GM21737 (cell line): ENCODE data around the gene ADIPOR2.

Source experiments
- ATAC-seq: cut with Tn5 transposase; IDR thresholded peaks from one replicate; pipeline ENCODE4 v1.9.1; 2021; ENCODE audit warnings: mild to moderate bottlenecking, moderate library complexity; ENCODE audit not compliant: unreplicated experiment

The ADIPOR2 gene

DNA sequence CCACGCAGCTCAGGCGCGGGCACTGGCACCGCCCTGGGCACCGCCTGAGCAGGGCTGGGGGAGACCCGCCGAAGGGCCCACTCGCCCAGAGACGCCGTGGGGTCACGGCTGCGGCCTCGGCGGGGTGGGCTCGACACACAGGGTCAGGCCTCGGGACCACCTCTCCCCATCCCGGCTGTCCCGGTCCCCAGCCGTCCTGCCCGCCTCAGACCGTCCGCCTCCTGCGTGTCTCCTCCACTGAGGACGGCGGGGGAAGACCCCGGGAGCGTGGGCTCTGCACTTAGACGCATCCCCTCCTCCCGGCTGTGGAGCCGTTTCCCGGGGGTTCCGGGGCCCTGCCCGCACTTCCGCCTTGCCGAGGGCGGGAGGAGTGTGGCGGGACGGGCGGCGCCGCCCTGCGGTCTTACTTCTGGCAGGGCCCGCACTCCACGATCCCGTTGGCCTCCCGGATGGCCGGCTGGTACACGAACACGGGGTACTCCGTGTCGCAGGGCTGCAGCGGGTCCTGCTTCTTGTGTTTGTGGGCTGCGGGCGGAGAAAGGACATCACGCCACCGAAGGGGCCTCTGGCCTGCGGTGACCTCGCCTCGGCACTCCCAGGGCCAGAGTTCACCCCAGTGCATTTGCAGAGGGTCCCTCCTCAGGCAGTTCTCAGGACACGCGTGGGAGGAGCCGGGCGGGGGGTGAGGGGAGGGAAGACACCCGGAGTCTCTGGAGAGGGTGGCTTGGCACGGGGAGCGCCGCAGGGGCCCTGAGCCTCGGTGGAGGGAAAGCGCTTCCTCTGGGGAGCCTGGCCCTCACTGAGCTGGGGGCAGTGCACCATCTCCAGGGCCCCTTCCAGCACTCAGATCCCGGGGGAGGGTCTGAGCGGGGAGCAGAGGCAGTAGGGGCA lies 106.4 kb downstream of the ADIPOR2 start:
- no peak for ATAC-seq

DNA sequence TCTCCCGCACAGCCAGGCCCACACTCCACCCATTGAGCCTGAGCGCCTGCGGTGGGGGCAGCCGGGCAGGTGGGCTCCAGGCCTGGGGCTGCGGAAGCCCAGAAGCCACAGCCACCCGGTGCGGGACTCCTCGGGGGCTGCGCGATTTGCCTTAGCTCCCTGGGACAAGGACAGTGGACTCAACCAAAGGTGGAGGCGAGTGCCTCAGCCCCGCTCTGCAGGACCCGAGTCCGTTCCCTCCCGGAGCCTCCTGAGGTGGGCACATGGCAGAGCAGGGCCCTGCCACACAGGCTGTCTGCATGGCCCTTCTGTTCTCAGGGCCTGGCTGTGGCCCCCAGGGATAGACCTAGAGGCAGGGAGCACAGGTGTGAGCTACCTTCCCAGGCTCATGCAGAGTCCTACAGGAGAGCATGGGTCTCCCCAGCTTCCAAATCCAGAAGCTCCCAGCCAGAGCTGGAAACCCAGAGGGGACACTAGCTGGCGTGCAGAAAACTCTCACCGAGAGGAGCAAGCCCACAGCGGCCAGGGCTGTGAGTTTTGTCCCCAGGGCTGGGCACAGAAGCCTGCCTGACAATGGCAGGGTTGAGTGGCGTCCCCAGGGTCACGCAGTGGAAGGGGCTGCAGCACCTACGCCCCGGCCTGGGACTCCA lies 107.2 kb downstream of the ADIPOR2 start:
- no peak for ATAC-seq

DNA sequence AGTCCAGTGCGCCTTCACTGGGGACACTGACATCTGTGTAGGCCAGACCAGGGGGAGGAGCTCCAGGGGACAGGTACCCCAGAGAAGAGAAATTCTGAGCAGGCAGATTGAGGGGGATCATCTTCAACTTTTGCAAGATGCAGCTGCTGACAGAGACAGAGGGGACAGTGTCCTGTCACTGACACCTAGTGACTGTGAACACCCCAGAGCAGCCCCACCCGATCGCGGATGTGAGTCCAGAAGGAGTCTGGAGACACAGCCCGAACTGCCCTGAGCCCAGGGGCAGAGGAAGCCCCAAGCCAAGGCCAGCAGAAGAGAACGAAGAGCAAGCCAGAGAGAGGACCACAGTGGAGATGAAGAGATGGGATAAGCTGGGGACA lies 107.8 kb downstream of the ADIPOR2 start:
- no peak for ATAC-seq

DNA sequence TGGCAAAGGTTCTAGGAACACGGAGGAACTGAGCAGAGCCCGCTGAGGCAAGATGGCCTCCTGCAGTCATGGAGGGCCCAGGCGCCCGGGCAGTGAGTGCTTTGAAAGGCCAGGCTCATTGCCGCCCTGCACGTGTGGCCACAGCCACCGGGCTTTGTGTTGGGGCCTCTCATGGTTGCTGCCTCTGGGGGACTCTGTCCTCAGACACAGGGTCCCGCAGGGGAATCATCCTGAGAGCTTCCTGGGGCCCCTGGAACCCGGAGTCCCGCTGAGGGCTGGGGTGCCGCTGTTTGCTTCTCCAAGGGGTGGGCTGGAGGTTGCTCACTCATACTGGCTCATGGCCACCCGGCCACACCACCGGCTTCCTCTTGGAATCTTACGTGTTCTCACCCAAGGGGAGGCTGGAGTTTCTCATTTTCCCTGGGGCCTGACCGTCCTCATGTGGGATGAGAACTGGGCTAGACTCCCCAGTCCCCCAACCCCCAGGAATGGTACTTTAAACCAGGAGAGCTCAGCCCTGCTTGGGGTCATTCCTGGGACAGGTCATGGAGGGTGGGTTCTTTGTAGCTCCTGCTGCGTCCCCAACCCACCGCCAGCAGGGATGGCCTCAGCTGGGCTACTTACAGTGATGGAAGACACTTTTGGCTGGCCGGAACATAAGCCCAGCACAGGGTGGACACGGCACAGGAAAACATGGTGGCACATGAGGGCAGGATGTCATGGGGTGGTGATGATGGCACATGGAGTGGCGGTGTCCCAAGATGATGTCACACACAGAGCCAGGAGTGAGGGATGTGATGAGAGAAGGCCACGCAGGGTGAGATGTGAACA lies 108.4 kb downstream of the ADIPOR2 start:
- no peak for ATAC-seq

DNA sequence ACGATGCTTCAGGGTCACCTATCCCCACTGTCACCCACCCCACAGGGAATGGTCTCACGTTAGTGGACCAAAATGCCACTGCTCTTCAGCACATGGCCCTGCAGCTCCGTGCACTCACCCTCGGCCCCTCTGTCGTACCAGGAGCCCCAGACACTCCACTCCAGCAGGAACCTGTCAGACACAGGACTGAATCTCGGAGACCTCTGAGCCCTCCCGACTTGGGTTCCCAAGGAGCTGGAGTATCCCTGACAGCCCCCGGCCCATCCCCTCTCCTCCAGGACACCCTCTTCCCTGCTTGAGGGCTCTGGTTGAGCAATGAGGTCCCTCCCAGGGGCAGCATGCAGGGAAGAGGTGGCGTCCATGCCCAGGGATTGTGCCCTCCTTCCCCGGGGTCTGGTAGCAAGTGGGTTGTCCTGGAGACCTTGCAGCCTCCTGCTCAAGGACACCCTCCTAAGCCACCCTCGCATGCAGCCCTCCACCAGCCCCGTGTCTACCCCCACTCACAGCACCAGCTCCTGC lies 109.1 kb downstream of the ADIPOR2 start:
- ATAC-seq, result no peak

DNA sequence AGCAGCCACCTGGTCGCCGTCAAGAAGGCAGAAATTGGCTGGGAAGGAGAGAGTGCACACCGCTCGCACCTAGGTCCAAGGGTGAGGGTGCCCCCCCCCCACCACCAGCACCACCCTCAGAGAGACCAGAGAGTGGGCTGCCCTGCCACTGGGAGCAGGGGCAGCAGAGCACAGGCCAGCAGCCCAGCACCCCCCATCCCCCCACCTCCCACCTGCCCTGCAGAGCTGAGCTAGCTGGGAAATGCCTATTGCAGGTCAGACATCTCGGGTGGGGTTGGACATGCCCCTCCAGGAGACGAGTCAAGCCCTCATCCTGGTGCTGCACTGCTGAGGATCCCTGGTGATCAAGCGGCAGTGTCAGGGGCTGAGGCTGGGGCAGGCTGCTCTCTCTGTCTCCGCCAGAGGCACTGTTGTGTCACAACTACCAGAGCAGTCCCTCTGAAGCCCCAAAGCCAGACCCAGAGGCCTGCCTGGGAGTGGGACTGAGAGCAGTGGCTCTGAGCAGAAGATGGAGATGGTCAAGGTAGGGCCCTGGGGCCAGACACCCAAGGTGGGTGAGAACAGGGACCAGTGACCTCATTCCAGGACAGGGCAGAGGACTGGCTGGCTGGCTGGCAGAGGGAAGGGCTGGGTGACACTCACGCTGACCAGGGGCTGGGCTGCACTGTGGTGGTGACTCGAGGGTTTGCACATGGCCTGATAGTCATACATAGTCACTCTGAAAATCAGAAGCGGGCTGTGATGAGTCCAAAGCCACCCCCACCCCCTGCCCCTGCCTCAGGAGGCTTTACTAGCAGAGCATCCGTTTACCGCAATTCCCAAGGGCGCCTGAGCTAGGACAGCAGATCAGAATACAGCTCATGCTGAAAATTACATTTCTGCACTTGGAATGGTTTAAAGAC lies 109.8 kb downstream of the ADIPOR2 start:
- no peak for ATAC-seq

DNA sequence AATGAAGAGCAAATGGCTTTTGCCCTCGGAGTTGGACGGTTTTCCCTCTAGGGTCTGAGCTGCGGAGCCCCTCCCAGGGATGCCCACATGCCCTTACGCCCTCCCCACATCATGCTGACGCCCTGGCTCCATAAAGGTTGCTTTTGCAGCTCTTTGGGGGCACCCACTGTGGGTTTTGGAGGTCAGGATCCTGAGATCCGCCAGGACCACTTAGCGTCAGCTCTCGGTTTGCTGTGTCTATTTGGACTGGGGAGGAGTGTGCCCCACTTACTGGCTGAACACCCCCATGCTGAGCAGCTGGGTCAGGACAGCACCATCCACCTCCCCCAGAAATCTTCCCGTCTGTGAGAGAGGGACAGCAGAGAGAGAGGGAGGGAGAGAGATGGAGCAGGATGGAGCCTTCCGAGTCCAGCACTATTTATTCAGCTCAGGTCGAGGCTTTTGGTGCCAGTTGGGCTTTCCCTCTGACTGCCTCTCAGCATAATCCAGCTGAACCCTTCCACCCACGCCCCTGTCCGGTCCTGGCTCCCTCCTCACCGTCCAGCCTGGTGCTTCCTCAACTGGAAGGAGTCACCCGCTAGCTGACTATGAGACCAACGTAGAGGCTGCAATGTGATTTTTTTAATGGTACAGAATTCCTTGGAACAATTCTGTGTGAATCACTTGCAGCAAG lies 110.6 kb downstream of the ADIPOR2 start:
- ATAC-seq, result no peak

DNA sequence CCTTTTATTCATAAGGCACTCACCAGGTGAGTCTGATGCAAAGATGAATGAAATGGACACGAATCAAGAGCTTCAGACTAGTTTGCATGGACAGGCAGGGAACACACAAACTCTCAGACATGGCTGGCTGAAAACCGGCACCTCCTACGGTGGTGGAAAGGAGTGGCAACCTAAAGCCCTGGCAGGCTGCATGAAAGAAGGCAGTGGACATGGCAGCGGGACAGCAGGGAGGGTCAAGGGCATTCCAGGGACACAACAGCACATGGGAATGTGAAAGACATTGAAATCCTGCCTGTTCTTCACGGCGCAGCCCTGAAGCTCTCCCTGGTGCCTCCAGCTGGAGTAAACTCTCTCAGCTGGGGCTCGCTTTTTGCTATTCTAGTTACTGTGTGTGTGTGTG lies 112.9 kb downstream of the ADIPOR2 start:
- ATAC-seq, result no peak

DNA sequence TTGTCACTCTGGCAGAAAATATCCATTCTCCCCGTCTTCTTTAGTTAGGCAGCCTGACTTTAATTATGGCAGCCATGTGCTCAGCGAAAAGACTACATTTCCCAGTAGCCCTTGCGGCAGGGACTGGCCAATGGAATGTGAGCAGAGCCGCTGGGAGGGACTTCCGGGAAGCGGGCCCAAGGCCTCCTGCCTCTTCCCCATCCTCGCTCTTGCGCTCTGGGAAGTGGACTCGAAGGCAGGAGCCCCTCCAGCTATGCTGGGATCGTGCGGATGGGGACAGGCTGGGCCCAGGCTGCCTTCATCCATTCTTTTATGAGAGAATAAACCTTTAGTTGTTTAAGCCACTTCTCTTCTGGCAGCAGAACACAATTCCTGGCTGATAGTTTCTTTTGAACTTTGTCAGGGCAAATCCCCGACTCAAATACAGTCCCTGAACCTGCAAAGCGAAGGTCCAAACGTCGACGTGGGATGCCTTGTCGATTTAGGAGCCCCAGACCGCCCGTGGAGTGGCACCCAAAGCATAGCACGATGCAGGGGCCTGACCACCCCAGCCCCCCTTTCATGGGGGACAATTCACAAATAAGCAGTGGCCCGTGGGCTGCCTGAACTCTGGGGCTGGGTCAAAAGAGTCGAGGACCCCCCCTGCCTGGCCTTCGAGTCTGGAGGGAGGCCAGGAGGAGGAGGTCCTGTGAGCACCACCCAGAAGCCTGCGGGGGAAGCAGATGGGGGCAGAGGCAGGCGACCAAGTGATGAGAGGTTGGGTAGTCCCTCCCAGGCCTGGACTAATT lies 113.9 kb downstream of the ADIPOR2 start:
- no peak for ATAC-seq

DNA sequence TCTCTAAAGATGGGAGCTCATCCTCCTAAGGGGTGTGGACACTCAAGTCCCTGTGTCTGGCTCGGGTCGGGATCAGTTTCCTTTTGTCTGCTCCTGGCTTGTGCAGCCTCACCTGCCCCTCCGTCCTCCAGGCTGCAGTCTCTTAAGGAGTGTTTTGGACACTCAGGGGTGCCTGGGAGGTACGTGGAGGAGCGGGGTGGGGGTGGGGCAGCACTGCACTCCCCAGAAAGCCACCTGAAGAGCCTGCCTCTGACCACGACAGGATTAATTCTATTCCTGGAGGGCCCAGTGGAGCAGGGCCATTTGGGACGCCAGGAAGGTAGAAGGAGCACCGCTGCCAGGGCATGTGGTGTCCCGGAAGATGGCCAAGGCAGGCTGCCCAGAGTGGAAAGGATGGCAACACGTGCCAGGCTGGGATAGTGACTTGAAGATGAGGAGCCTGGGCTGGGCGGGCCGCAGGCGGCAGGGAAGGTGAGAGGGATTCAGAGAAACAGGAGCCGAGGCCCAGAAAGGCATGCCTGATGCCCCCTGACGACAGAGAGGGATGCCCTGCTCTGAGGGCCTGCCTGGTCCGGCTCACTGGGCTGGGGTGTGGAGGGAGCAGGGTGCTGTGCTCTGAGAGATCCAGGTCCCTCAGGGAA lies 114.7 kb downstream of the ADIPOR2 start:
- no peak for ATAC-seq

DNA sequence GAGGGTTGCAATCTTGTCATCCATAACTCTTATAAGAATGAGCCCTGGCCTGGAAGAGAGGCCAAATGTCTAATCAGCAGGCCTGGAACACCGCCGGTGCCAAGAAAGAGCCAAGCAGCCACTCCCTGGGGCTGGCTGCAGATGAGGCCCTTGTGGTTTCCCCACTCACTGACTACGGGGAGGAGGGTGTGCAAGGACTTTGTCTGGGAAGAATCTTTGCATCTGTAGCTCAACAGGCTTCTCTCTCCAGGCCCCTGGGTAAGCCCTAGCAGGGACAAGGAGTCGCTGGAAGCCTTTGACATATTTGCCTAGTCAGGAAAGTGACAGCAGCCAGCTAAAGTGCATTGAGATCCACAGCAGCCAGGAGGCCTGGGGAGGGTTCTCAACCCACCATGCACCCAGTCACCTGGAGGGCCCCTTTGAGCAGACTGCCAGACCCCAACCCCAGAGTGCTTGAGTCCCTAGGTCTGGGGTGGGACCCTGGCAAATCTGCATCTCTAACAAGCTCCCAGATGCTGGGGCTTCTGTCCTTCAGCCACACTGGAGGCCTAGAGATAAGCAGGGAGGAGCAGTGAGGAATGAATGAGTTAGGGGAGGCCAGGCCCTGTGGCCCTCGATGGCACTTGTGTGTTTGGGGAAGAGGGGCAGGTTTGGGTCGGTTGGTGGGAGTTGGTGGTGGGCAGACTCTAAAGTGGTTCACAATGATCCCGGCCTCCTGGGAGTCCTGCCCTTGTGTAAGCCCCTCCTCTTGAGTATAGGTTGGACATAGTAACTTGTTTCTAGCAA lies 115.6 kb downstream of the ADIPOR2 start:
- no peak for ATAC-seq

DNA sequence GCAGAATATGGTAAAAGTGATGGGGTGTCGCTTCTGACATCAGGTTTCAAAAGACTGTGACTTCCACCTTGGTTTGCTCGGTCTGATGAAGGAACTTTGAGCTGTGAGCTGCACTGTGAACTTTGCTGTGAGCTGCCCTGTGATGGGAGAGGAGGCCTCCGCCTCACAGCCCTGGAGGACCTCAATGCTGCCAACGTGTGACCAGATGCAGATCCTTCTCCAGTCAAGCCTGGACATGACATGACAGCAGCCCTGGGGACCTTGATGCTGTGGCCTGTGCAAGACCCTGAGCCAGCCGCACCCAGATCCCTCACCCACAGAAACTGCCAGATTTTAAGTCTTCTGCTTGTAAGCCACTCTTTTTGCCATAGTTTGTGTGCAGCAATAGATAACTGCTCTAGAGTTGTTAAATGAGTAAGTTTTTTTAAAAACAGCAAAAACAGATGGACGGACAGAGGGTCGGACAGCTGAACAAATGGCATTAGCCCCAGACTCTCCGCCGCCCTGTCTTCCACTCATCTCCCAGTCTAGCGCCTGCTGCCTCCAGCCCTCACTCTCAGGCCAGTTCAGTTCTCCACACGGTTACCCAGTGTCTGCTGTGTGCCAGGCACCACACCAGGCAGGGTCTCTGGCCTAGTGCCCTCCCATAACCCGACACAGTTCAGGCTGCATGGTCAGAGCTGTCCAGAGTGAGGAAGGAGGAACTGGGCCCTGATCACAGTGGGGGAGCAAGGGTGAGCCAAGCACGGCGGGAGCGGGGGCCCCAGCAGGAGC lies 116.4 kb downstream of the ADIPOR2 start:
- ATAC-seq, result no peak

DNA sequence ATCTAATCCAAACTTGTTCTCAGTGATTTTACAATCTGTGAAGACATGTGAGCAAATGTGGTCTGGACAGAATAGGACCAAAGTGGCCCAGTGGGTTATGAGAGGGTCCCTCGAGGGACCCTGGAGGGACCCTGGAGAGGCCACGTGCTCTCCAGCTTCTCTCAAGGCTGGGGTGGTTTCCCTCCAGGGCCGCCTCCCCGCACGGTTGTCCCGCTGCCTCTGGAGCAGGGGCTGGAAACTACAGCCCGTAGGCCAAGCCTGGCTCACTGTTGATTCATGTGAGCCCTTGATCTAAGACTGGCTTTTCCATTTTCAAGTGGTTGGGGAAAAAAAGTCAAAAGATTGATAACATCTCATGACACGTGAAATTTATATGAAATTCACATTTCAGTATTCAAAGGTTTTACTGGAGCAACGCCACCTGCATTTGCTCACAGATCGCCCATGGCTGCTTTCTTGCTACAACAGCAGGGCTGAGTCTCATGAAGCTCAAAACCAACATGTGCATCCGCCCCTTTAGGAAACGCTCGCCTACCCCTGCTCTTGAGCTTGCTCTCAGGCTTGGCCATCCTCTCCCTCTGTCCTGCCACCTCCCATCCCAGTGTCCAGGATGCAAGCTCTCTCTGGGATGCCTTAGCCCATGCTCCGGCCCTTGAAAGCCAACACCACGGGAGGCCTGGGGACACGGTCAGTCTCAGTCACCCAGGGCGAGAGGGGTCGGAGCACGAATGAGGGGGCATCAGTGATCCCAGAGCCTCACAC lies 117.3 kb downstream of the ADIPOR2 start:
- no peak for ATAC-seq

DNA sequence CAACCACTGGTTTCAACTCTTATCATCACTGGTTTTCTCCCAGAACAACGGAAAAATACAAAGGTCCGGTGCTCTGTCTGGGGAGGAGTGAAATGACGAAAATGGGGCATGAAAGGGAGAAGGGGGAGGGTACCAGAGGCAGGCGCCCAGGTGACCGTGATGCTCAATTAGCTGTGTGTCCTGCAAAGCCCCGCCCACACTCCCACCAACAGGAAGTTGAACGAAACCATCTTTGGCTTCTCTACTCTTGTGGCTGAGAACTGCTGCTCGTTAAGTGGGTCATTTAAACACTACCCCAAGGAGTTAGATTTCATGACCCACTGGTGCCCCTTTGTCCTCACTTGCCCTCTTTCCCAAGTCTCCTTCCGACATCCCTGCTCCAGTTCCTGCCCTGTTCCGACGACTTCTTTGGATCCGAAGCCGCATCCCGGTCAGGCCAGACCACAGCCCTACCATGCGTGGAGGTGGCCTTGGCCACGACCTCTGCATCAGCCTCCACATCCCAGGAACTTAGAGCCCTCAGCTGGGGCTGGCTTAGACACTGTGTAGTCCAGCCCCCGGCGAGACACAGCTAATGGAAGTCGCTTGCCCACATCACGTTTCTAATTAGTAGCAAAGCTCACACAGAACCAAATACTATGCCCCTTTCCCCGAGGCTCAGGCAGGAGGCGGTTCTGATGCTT lies 118.1 kb downstream of the ADIPOR2 start:
- ATAC-seq, result no peak

DNA sequence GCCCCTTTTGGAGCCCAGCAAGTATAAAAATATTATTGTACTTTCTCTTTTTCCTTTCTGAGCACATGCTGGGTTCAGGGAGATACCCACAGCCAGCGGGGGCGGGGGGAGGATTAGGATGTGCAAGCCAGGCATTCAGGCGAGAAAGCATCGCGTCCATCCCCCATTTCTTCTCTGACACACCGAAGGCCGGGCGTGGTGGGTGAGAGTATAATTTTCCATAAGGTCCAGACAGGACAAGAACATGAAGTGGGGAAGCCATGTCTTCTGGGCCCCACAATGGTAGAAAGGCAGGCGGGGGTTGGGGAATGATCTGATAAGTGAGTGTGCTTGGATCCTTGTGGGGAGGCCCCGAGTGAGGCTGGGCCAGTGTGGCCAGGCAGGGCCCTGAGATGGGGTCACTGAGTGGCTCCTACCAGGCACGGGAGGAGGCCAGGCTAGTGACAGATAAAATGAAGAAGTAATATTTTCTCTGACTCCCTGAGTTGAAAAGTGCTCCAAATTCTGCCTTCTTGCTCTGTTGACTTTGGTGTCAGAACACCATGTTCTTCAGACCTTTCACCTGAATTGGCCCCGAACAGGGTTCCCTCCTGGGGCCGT lies 118.8 kb downstream of the ADIPOR2 start:
- no peak for ATAC-seq
